Stimulated activated CD8-positive, alpha-beta memory T cell treated with anti-CD3 and anti-CD28 coated beads, Interleukin-7, amount 100 ng/mL, for 1 hour (primary cell): Measurements from ENCODE around the gene BAK1.
"Not testable (repeated sequence)": the region's sequence is repeated elsewhere in the genome, so short reads cannot be mapped to it uniquely, and the experiment has no call there.

ENCODE experiments used
- DNase-seq, 2 donors: peaks; one replicate each; pipeline ENCODE4 v3.0.0-alpha.2; 2020; ENCODE audit warnings: low read depth in 2 of 2

Gene BAK1

GRCh38 chr6:33607784-33608161 lies 27.7 kb upstream of the BAK1 start:
- DNase-seq = no peak

- no peak for DNase-seq
These were observed 27.2 kb upstream of the BAK1 start for GRCh38 chr6:33607126-33607783.

GRCh38 chr6:33606642-33607041 lies 26.6 kb upstream of the BAK1 start:
- DNase-seq = no peak

GRCh38 chr6:33604941-33605854 lies 25.1 kb upstream of the BAK1 start:
- DNase-seq = no peak

GRCh38 chr6:33602180-33602579 lies 22.1 kb upstream of the BAK1 start:
- DNase-seq = no peak

GRCh38 chr6:33600761-33601160 lies 20.7 kb upstream of the BAK1 start:
- DNase-seq = no peak

- no peak for DNase-seq
These were observed 19.4 kb upstream of the BAK1 start for GRCh38 chr6:33599413-33599938.

- DNase-seq = no peak
These were observed 17.7 kb upstream of the BAK1 start for GRCh38 chr6:33597551-33598322.

- DNase-seq = not testable (repeated sequence)
These were observed 16.8 kb upstream of the BAK1 start for GRCh38 chr6:33596894-33597293.

GRCh38 chr6:33595001-33595846 lies 15.1 kb upstream of the BAK1 start:
- DNase-seq = no peak

GRCh38 chr6:33593414-33593727 lies 13.3 kb upstream of the BAK1 start:
- DNase-seq = no peak

GRCh38 chr6:33592595-33593413 lies 12.7 kb upstream of the BAK1 start:
- peak in 1 of 2 donors; percentile 25 for DNase-seq

- DNase-seq = no peak
These were observed 12.2 kb upstream of the BAK1 start for GRCh38 chr6:33592280-33592594.

- no peak for DNase-seq
These were observed 11.5 kb upstream of the BAK1 start for GRCh38 chr6:33591424-33592032.

GRCh38 chr6:33590531-33591198 lies 10.6 kb upstream of the BAK1 start:
- no peak for DNase-seq

GRCh38 chr6:33589731-33590530 lies 9.9 kb upstream of the BAK1 start:
- DNase-seq = no peak

- no peak for DNase-seq
These were observed 9.3 kb upstream of the BAK1 start for GRCh38 chr6:33589392-33589730.

GRCh38 chr6:33588894-33589293 lies 8.8 kb upstream of the BAK1 start:
- DNase-seq = no peak

- no peak for DNase-seq
These were observed 7.5 kb upstream of the BAK1 start for GRCh38 chr6:33587529-33587928.
